GM19023 (cell line): ENCODE measurements around the gene RASGRF1.

Experiments
- ATAC-seq: cut with Tn5 transposase; IDR thresholded peaks from one replicate; pipeline ENCODE4 v1.9.1; 2021; ENCODE audit warnings: mild to moderate bottlenecking, moderate library complexity; ENCODE audit not compliant: unreplicated experiment

RASGRF1 gene

DNA sequence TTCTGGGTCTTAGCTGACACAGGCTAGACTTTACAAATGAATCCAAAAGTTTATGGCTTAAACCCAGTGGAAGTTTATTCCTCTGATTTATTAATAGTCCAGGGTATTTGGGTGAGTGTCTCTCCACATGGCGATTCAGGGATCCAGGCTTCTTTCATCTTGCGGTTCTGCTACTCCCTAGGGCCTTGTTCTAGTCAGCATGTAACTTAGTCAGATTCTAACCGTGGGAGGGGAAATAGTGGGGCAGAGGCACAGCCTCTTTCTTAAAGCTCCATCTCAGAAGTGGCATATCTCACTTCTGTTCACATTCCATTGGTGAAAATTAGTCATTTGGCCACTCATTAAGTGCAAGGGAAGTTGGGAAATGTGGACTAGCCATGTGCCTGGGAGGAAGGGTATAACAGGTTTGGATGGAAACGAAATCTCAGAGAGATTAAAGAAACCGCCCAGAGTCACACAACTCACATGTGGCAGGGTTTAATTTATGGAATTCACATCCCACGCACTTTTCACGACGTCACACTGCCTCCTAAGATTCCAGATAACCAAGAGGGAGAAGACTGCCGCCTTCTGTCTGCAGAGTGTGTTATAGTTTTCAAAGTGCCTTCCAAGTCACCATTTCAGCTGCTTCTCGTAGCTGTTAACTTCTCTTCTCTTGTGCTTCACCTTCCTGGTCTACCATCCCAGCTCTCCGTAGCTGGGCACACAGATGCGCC is 11.4 kb upstream of the RASGRF1 start:
- ATAC-seq: no peak

DNA sequence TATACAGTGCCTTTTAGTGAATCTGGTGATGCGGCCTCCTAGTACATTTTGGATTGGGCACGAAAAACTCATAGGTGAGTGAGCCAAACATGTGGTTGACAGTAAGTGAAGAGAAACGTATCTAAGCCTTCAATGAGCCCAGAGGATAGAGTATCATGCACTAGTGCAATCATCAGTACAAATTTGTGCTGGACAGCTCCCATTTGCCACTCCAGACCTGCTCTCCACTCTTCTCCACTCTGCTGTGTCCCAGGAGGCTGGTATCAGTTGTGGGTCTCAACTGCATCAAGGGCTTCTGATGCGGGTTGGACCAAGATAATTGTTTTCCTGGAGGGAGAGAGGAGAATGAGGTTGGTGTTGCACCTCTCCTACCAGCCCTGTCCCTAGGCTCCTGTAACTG is 9.1 kb upstream of the RASGRF1 start:
- ATAC-seq: no peak

DNA sequence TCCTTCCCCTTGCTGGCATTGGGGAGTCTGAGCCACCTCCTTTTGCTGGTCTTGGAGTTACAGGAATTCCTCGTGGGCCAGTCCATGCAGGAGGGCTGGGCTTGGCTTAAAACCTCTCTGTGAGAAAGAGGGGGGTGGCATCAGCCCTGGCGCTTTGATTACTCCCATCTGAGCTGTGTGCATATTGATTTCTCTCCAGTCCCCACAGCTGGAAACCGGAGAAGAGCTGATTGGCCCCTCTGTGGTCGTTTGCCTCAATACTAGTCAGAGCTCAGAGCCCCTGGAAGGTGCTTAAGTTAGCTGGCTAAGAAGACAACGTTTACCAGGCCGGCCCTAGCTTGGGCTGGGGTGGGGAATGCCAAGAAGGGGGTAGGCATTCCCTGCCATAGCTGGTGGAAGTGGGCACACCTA is 4.0 kb upstream of the RASGRF1 start:
- ATAC-seq: no peak

DNA sequence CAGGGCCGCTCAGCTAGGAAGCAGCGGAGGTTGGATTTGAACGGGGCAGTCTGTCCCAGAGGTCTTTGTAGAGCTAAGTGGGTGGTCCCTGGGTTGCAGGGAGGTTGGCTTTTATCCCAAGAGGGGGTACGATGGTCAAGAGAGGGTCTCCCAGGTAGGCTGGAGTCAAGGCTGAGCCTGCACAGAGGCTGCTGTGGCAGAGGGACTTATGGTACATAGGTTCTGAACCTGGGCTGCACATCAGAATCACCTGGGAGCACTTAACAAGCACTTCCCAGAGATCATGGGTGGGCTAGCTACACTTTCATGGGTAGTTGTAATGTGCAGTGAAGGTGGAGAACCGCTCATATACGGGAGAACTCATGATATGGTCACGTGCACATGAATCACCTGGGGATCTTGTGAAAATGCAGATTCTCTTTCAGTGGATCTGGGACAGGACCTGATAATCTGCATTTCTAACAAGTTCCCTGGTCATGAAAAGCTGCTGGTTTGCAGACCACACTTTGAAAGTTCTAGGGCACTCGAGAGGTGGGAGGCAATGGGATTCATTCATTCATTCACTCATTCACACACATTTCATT is 2.9 kb upstream of the RASGRF1 start:
- ATAC-seq: no peak

DNA sequence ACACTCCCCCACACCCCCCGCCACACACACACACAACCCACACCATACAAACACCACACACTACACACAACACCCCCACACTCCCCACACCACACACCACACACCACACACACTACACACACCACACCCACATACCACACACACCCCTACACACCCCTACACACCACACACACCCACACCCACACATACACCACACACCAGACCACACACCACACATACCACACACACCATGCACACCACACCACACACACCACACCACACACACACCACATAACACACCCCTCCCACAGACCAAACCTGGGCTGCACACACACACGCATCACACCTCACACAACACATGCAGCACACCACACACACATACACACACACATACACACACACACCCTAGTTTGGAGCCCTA is 1.8 kb upstream of the RASGRF1 start:
- no peak for ATAC-seq

DNA sequence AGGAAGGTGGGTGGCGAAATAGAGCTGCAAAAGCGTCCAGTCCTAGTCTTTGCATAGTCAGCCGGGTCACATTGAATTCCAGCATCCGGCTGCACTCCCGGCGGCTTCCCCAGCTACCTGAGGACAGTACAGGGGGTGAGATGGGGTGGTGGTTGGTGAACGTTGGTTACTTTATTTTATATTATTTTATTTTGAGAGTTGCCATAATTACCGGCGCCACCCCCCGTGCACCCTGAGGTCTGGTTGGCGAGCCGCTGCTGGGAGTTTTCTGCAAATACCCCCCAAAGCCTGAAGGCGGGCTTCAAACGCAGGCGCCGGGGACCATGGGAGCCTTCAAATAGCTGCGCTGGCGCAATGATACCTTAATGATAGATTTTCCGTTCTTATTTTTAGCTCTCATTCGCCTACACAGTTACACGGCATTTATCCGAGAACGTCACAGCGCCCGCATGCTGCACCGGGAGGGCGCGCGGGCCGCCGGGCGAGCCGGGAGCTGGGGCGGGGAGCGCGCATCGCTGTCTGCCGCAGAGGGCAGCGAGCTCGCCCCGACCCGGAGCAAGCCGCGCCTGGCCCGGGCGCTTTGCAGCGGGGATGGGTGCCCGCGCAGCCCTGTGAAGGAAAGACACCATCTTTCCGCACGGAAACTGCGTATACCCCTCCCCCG is 756 bp upstream of the RASGRF1 start:
- ATAC-seq: no peak

DNA sequence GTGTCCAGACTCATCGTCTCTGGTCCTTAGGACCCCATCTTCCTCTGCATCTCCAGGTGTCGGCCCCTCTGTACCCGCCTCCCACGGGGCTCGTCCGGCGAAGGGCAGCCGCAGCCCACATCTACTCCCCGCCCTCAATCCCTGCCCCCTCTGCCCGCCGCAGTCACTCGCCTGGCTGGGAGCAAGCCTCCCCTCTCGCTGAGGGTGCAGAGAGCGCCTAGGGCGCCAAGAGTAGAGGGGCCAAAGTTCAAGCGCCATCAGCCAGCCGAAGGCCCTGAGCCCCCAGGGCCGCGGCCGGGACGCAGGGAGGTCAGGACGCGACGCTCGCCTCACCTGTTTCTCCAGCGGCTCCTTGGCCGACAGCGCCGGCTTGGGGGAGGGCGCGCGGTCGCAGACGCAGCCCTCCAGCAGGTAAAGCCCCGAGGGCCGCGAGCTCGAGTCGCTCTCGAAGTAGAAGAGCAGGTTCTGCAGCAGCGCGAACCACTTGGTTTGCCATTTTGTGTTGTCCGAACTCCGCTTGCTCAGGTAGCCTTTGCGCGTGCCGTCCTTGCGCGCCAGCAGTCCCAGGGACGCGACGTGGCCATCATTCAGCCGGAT is 592 bp downstream of the RASGRF1 start:
- ATAC-seq: no peak

DNA sequence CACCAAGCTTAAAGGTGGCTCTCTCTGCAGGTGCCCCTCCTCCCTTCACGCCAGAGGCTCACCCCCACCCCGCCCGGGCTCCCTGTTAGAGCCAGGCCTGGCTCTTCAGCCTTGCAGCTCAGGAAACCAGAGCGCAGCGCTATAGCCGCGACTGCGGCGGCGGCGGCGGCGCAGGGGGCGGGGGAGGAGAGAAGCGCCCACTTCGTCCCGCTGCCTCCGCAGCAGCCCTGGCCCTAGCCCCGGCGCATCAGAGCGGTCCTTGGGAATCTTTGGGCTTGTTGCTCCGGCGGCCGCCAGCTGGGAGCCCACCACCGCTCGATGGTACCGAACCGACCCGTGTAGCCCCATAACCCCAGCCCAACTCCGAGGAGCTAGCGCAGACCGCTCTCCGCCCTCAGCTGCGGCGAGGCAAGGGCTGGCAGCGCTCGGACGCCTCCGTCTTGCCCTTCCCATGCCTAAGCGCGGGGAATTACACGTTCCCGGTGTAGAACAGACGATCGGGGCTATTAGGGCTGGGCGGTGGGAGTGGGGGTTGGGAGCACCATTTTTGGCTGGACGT is 1.2 kb downstream of the RASGRF1 start:
- no peak for ATAC-seq

DNA sequence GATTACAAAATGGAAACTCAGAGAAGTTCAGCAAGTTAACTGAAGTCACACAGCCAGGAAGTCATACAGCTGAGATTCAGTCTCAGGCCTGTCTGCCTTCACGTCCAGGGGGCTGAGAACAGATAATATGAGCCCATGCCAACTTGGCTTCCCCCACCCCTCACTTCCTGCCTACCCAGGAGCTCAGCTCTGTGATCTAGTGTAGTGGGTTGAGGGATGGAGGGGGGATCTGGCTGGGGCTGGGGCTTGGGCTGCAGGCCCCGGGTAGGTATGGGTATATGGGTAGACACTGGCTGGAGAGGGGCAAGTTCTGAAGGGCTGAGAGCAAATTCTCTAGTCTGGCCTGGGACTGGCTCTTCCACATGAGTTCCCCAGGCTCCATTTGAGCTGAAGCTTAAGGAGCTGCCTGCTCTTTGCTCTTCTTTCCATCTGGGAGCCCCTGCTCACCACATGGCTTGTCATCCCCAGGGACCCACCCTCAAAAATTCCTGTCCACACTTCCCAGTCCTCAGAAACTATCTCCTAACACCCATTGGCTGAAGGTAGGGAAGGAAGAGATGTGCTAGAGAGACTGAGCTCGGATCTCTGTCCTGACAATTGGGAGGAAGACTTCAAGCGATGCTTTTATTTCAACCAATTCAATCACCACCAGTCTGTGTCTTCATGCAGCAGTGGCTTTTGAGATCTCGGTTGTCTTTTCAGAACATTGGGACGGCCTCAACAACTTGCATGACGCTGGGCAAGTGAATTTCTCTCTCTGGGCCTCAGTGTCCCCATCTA is 2.0 kb downstream of the RASGRF1 start:
- no peak for ATAC-seq

DNA sequence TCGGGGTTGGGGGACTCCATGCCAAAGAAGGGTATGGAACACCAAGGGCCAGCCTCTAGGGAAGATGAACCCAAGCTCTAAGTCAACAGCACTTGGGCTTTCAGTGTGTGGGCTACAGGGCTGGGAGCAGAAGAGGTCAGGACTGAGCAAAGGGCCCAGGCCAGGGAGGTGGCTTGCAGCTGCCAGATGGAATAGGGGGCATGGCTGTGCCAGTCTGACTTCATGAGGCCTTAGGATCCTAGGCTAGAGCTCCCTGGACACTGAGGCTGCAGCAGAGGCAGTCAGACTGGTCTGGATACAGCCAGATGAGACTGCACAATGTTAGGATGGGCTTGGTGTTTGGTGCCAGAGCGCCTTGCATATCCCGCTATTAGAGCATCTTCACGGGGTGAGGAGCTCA is 3.8 kb downstream of the RASGRF1 start:
- ATAC-seq: no peak

GRCh38 chr15:79084308-79084968 is 6.1 kb downstream of the RASGRF1 start:
- ATAC-seq: no peak

DNA sequence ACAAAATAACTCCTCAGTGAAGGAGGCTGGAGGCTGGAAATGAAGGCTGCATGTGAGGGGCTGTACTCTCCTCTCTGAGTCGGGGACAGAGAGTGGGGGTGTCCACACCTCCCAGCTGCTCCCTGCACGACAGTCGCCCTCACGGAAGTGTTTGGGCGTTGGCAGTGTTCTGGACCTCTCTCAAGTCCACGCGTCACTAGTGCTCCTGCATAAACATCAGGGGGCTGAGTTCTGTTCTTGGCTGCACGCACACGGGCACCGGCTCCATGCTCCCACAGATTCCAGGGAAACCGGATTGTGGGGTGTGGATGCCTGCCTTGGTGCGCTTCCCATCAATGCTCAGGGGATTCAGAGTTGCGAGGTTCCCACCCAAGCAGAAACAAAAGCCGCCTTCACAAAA is 7.4 kb downstream of the RASGRF1 start:
- no peak for ATAC-seq

- no peak for ATAC-seq
Measured at GRCh38 chr15:79082363-79083070, 8.1 kb downstream of the RASGRF1 start.

- ATAC-seq: no peak
Measured at GRCh38 chr15:79078763-79079410, 11.7 kb downstream of the RASGRF1 start.

DNA sequence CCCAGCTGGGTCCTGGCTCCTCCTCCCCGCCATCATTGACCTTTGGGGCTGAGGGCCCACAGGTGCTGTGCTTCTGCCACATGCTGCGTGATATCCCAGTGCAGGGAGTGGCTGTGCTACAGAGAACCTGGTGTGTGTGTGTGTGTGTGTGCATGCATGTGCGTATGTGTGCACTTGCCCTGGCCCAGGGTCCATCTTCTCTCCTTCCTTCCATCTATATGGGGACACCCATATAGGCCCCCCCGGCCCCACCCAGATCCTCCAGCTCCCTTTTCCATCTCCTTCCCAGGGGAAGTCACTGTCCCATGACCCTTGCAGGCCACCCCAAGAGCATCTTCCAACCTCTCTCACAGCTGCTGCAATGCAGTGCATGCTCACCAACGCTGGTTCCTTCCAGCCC is 12.6 kb downstream of the RASGRF1 start:
- no peak for ATAC-seq

DNA sequence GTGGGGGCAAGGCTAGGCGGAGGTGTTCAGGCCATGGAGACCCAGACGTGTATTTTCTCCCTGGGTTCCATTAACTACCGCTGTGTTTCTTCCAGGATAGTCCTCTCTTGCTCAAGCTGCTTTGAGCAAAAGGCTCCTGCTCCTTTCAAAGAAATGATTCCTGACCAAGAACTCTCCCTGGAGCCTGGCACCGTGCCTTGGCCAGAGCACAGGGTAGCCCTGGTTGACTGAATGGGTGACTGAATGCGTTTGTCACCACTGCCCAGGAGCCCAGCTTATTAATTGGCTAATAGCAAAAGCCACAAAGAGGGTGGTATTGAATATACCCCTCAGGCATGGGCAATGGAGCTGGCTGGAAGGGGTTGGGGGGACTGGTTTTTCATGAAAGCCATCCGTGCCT is 13.9 kb downstream of the RASGRF1 start:
- no peak for ATAC-seq

GRCh38 chr15:79075256-79075655 is 15.3 kb downstream of the RASGRF1 start:
- ATAC-seq: no peak

GRCh38 chr15:79073336-79073735 is 17.2 kb downstream of the RASGRF1 start:
- ATAC-seq: no peak

GRCh38 chr15:79071901-79072300 is 18.7 kb downstream of the RASGRF1 start:
- ATAC-seq: no peak
